Hematopoietic multipotent progenitor cell (in vitro differentiated cells): Measurements from ENCODE around the gene PKDREJ. TPM values are rescaled to one million over a fixed set of nuclear protein-coding genes. Genes with fewer than 3 reads are reported as not detected.

Source experiments
- DNase-seq, 3 donors: peaks; one replicate each; pipeline ENCODE4 v3.0.0-alpha.2; 2011 to 2015; ENCODE audit warnings: low read depth in 2 of 3, low spot score in 2 of 3
- total RNA-seq: library from RNA; depleted of rRNA; stranded (reverse); fragments of >200 nt; gene quantifications from one replicate; pipeline ENCODE4 v1.2.3, GENCODE V29; 2012

Gene PKDREJ
- total RNA-seq, 1 donor = under 0.01 TPM

- DNase-seq = no peak
These were observed 50.9 kb downstream of the PKDREJ start for GRCh38 chr22:46212195-46212594.

- DNase-seq = peak in 2 of 3 donors; percentile 5 to 13
These were observed 53.9 kb downstream of the PKDREJ start for GRCh38 chr22:46209262-46209661.

Other genes starting within 250 kb of the PKDREJ start
- 12.7 TPM for gene PPARA, start 112.8 kb downstream of the PKDREJ start, total RNA-seq
- gene CDPF1, start 13.1 kb downstream of the PKDREJ start, total RNA-seq = 18.9 TPM
- 39.3 TPM for gene TTC38, start 4.7 kb upstream of the PKDREJ start, total RNA-seq
- 1.6 TPM for gene GTSE1, start 33.5 kb upstream of the PKDREJ start, total RNA-seq
- 29.1 TPM for gene TRMU, start 72.4 kb upstream of the PKDREJ start, total RNA-seq